DMS114 treated with DMSO at 0.1 percent for 48 hours (cell line): ENCODE results near the gene SETD5.
"Not testable (repeated sequence)": the region's sequence is repeated elsewhere in the genome, so short reads cannot be mapped to it uniquely, and the experiment has no call there.

ENCODE experiments used
- DNase-seq: peaks from one replicate; lab custom pipeline; 2025; ENCODE audit not compliant: unreplicated experiment; lab: John Stamatoyannopoulos, UW

The SETD5 gene

DNA sequence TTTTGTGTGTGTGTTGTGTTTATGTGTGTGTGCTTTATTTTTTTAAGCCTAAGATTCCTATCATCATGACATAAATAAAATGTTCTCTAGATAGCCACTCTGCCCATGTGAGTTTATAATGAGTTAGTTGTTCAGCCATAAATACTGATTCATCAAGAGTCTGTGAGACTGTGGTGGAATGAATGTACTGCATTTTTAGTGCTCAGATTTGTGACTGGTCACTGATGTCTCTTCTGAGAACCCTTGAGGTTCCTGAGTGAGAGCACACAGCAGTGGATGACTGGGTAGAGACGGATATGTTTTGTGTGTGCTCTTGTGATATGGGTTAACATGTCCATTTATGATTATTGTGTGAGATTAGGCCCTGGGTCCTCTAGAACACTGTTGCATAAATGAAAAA, 51.2 kb downstream of the SETD5 start:
- DNase-seq: no peak

DNA sequence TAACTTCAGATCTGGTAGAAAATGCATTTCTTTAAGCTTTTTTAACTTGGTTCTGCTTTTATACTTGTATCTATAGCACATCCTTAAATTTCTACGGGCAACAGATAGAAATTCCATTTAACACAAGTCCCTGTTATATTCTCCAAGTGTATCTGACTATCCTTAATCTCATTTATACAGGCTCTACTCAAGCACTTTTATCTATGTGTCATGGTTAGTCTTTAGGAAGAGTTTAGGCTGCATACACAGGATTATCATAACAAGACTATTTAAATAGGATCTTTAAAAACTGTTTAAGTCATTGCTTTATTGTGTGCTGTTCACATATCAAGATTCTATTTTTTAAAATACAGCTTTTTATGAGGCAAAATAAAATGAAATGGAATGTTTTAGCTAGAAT, 52.7 kb downstream of the SETD5 start:
- DNase-seq: no peak

DNA sequence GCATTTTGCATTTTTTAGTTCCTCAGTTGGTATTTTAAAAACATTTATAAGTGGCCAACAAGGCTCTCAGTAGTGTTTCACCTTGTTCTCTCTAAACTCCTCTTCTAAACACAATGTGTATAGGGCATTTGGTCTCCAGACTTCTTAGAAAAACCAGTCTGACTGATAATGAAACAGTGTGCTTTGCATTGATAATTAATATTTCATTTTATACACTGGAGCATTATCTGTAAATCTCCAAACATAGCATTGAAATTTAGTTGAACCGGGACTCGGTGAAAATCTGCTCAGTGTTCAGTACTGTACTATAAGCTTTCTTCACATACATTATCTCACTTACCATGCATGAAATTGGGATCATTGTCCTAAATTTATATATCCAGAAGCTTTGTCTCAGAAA, 53.6 kb downstream of the SETD5 start:
- DNase-seq: no peak

DNA sequence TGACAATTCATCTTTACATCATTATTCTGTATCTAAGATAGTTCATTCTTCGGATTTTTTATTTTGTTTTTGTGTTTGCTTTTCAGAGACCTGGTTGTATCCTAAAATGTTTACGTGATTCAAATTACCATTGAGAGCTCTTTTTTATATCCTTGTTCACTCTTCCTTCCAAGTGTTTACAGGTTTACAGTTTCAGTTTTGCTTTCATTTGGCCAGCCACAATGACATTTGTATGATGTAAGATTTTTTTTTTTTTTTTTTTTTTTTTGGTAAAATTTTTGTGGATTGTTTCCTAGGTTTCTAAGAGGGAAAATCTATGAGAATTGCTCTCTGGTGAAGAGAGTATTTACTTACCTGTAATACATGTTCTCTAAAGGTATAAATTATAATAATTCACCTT, 55.0 kb downstream of the SETD5 start:
- no peak for DNase-seq

DNA sequence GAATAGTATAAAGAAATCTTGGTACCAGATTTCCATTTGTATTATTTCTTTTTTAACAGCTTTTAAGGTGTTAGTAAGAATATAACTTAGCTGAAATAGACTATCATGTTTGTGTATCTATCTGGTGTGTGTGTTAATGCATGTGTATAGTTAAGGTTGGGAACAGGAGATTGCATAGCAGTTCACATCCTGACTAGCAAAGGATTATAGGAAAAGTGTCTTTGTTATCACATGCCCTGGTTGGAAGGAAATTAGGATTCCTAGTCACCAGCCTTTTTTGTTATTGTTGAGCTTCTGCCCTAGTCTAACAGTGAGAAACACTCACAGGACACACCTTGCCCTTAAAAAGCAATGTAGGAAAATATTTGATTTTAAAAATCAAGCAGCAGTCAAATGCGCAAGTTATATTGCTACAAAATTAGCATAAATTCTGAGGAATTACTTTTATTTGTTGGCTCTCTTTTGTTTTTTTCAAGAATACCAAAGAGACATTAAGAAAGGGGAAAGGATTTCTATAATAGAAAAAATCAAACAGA, 58.2 kb downstream of the SETD5 start:
- DNase-seq: no peak

GRCh38 chr3:9467451-9467850, 70.0 kb downstream of the SETD5 start:
- DNase-seq: no peak

DNA sequence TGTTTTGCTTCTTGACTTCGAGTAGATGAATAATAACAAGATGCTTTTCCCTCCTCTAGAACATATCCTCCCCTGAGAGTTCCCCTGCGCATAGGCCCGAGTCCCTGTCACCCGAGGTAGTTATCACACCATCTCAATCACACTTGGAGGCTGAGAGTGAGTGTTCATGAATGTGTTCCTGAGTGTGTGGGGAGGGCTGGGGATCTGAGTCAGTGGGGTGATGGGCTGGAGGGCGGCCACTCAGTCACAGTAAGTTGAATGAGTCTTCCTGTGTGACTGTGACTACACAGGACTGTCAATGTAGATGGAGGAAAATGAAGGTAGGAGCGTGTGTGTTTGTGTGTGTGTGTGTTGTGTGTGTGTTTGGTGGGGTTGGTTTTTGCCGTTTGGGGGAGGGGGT, 71.0 kb downstream of the SETD5 start:
- DNase-seq: no peak

DNA sequence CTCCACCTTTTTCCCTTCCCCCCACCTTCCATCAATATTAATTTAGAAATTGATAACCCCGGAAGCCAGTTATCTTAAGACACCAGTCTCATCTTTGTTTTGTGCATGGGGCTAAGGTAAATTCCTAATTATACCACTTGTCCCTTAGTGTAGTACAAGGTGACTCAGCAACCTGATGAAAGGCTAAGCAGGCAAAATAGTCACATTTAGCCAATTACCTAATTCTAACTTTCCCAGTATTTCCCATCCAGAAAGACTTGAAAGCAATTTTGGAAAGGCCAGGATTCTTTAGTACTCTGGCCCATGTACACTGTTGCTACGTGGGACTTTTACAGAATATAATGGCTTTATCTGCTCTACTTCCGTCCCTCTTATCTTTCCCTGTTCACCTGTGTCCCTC, 72.6 kb downstream of the SETD5 start:
- no peak for DNase-seq

- no peak for DNase-seq
Observed at GRCh38 chr3:9473496-9474065, 76.2 kb downstream of the SETD5 start.

- DNase-seq: no peak
Observed at GRCh38 chr3:9474482-9474881, 77.1 kb downstream of the SETD5 start.

GRCh38 chr3:9476935-9477334, 79.5 kb downstream of the SETD5 start:
- no peak for DNase-seq

DNA sequence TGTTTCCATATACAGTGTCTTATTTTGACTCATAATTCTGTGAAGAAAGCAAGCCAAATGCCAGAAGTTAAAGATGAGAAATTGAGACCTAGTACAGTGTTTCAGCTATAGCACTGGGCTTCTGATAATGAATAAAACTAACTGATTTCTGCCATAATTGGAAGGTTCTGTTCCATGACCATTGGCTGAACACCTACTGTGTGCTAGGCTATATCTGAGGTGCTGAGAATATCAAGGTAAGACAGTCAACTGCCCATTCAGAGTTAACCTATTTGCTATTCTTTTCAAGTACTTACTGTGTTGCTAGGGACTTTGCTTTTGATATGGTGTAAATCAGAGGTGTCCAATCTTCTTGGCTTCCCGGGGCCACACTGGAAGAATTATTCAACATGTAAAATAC, 82.8 kb downstream of the SETD5 start:
- no peak for DNase-seq

DNA sequence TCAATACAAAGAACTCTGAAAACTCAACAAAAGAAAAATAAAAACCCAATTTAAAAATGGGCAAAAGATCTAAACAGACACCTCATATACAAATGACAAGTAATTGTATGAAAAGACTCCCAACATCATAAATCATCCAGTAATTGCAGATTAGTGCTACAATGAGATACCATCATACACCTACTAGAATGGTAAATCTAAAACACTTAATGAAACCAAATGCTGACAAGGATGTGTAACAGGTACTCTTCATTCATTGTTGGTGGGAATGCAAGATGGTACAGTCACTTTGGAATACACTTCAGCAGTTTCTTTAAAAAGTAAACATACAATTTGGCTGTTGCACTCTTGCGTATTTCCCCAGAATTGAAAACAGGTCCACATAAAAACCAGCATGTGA, 87.8 kb downstream of the SETD5 start:
- no peak for DNase-seq

GRCh38 chr3:9491506-9491905, 94.1 kb downstream of the SETD5 start:
- DNase-seq: no peak

DNA sequence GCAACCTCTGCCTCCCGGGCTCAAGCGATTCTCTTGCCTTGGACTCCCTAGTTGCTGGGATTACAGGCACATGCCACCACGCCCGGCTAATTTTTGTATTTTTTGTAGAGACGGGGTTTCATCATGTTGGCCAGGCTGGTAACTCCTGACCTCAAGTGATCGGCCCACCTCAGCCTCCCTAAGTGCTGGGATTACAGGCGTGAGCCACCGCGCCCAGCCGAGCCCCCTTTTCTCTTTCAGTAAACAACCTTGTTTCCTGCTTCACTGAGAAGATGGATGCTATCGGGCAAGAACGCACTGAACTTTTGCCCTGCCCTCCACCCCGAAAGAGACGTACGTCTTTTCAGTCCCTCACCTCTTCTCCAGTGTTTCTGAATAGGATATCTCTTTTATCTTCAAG, 96.6 kb downstream of the SETD5 start:
- DNase-seq: not testable (repeated sequence)

- DNase-seq: no peak
Observed at GRCh38 chr3:9496893-9497292, 99.5 kb downstream of the SETD5 start.

DNA sequence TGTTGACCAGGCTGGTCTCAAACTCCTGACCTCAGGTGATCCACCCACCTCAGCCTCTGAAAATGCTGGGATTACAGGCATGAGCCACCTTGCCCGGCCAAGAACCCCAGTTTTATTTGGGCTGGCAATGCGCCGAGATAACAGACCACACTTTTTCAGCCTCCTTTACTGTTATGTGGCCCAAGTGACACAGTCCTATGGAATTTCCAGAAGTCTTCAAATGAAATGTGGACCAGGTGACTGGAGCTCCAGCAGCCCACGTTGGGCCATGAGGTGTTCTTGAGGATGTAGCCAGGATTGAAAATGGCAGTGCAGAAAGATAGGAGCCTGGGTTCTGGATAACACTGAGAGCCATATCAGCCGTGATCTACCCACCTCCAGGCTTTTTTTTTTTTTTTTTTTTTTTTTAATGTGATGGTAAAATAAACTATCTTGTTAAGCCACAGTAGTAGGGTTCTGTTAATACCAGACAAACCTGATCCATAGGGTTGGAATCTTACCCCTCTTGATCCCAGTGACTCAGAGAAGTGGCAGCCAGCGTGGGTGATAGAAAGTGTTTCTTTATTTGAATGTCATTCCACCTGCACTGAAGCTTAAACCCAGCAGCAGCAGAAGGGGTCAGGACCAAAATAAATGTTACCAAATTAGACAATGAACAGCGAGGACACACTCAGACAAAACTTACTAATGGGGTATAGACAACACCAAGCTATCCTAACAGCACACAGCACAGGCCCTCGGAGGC, 100.6 kb downstream of the SETD5 start:
- DNase-seq: no peak

- DNase-seq: no peak
Observed at GRCh38 chr3:9498781-9499180, 101.4 kb downstream of the SETD5 start.

DNA sequence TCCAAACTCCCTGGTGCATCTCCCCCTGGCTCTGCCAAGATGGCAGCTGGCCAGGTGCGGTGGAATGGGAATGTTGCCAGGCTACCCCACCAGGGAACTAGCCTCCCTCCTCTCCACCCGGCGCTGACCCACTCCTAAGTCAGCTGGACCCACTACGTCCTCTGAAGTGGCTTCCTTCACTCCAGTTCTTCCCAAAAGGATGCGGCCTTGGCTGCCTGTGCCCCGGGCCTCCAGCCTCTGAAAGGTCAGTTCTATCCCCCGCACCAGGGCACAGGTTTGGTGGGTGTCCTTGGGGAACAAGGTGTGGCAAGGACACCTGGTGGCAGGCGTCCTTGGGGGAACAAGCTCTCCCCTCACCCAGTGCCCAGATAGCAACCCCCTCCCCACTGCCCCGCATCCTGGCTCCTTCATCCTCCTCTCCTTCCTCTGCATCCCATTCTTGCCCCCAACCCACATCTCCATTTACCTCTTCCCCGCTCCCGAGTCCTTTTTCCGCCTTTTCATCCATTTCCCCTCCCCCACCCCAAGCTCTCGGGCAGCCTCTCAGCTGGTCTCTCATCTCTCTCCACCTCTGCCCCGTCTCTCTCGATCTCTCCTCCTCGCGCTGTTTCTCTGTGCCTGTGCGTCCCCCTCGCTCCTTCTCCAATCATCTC, 102.2 kb downstream of the SETD5 start:
- DNase-seq: no peak

- DNase-seq: no peak
Observed at GRCh38 chr3:9500108-9501050, 103.0 kb downstream of the SETD5 start.

- DNase-seq: no peak
Observed at GRCh38 chr3:9501226-9501625, 103.8 kb downstream of the SETD5 start.
